RWPE2 (cell line): ENCODE measurements around the gene PRCC.

ENCODE experiments used
- ATAC-seq: fragments of 200-7000 bp; cut with Tn5 transposase; 3 replicates; pipeline ENCODE4 v1.9.1; 2021; ENCODE audit warnings: low read depth
- DNase-seq: peaks from one replicate; pipeline ENCODE4 v3.0.0-alpha.2; 2020; ENCODE audit warnings: low spot score
- H3K27ac ChIP-seq: fragments of 450-650 bp; 2 replicates; pipeline ENCODE4 v1.5.1; 2017; ENCODE audit warnings: mild to moderate bottlenecking; ENCODE audit not compliant: poor library complexity, severe bottlenecking
- H3K27me3 ChIP-seq: fragments of 250-450 bp; sonication (Bioruptor Pico); 2 replicates; pipeline ENCODE4 v1.5.1; 2021; ENCODE audit warnings: mild to moderate bottlenecking, moderate library complexity; ENCODE audit not compliant: insufficient read depth, poor library complexity, severe bottlenecking
- H3K36me3 ChIP-seq: fragments of 250-450 bp; sonication (Bioruptor Pico); 2 replicates; pipeline ENCODE4 v1.5.1; 2020; ENCODE audit warnings: low read depth, mild to moderate bottlenecking, moderate library complexity
- H3K4me1 ChIP-seq: fragments of 250-450 bp; sonication (Bioruptor Pico); 2 replicates; pipeline ENCODE4 v1.5.1; 2021; ENCODE audit warnings: mild to moderate bottlenecking, moderate library complexity; ENCODE audit not compliant: insufficient read depth, poor library complexity, severe bottlenecking
- H3K4me3 ChIP-seq: fragments of 250-450 bp; sonication (Bioruptor Pico); 2 replicates; pipeline ENCODE4 v1.5.1; 2021; ENCODE audit warnings: mild to moderate bottlenecking, moderate library complexity; ENCODE audit not compliant: severe bottlenecking
- H3K9me3 ChIP-seq: fragments of 250-450 bp; sonication (Bioruptor Pico); 2 replicates; pipeline ENCODE4 v1.5.1; 2021; ENCODE audit warnings: mild to moderate bottlenecking, moderate library complexity; ENCODE audit not compliant: severe bottlenecking
- TF ChIP-seq, protein P1 (sequence below): fragments of 450-650 bp; IDR thresholded peaks from one replicate; pipeline ENCODE4 v1.5.1; 2017; ENCODE audit warnings: mild to moderate bottlenecking, moderate library complexity; ENCODE audit not compliant: poor library complexity, severe bottlenecking

PRCC gene

DNA sequence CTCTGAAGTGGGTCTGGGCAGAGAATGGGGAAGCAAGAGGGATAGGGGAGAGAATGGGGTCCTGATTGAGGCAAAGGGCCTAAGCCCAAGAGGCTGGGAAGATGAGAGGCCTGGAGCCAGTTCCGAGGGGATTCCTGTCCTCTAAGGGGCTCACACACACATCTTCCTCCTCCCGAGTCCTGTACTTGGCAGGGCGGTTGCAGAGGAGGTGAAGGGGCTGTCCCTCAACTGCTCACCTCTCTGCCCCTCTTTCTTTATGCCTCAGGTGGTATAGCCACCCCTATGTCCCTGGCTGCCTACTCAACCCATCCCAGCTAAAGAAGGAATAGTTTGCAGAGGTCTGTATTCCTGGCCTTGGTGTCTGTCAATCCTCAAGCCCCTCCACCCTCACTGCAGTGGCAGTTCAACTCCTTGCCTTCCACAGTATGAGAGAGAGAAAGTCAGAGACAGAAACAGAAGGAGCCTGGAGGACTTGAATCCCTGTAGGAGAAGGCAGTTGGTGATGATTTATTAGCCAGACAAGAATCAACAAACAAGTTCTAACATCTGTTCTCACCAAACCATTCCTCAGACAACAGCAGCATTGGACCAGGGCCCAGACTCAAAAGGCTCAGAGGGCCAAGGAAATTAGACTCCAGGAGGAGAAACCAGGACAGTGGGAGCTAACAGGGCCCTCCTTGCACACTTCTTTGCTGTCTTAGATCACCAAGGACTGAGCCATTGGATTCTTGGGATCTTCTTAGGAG, 38.6 kb downstream of the PRCC start:
- Histone ChIP-seq H3K36me3 (no peaks in the 10 kb centered on the region), H3K27ac (no peak overlapping the region), H3K4me1 (no peaks in the 10 kb centered on the region), H3K9me3 (no peaks in the 10 kb centered on the region), H3K27me3 (no peaks in the 10 kb centered on the region), H3K4me3 (no peak overlapping the region)
- TF ChIP-seq, protein P1, sequence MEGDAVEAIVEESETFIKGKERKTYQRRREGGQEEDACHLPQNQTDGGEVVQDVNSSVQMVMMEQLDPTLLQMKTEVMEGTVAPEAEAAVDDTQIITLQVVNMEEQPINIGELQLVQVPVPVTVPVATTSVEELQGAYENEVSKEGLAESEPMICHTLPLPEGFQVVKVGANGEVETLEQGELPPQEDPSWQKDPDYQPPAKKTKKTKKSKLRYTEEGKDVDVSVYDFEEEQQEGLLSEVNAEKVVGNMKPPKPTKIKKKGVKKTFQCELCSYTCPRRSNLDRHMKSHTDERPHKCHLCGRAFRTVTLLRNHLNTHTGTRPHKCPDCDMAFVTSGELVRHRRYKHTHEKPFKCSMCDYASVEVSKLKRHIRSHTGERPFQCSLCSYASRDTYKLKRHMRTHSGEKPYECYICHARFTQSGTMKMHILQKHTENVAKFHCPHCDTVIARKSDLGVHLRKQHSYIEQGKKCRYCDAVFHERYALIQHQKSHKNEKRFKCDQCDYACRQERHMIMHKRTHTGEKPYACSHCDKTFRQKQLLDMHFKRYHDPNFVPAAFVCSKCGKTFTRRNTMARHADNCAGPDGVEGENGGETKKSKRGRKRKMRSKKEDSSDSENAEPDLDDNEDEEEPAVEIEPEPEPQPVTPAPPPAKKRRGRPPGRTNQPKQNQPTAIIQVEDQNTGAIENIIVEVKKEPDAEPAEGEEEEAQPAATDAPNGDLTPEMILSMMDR, result no peak
- DNase-seq (no peak), ATAC-seq (no peak)

DNA sequence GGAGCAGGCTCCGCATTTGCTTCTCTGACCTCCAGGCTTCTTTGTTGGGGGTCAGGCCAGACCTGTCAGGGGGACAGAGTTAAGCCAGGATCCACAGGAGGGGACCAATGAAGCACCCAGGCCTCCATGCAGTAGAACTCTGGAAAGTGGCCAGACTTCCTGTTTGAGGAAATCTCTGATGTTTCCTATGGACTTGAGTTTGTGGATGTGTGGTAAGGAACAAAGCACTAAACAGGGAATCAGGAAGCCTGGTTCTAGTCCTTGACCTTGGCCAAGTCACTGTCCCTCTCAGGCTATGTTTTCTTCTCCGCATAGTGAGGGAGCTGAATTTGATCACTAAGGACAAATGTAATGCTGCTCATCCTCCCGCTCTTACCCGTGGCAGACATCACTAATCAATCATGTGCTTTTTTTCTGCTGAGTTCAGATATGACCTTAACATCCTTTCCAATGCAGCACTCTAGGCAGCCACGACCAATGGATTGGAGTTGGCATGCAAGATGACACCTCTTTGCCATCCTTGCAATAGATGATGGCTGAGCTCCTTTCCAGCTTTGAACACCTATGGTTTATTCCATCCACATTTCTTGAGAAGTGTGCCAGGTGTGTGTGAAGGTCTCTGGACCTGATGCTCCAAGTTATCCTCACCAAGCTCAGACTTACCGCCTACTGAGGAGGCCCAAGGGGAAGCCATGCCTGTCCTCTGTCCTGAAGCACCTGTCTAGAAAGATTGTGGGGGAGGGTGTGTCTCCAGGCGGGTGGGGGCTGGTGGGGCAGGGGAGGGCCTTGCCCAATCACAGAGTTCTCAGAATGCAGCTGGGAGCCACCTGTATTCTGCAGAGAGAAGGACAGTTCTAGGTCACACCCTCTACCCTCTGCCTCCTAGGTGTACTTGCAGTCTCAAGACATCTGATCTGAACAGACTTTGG, 39.4 kb downstream of the PRCC start:
- no peaks in the 10 kb centered on the region for H3K27me3 ChIP-seq
- no peaks in the 10 kb centered on the region for H3K36me3 ChIP-seq
- H3K9me3 ChIP-seq, result no peaks in the 10 kb centered on the region
- no peaks in the 10 kb centered on the region for H3K4me1 ChIP-seq
- no peak overlapping the region for H3K4me3 ChIP-seq
- TF ChIP-seq, protein P1, result no peak
- H3K27ac ChIP-seq, result no peak overlapping the region
- no peak for DNase-seq
- ATAC-seq, result no peak

DNA sequence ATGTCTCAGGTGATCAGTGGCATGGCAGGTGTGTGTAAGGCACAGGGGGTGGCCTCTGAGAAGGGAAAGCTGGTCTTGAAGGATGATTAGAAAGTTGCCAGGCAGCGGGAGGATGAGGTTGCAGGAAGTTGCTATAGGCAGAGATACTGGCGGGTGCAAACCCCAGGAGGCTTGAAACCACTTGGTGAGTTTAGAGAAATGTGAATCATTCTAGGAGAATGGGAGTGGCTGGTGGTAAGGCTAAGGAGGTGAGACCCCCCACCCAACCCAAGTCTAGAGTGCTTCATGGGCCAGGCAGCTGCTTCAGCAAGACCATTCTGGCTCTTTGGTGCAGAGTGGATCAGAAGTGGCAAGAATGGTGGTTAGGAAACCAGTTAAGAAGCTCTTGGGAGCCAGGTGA, 40.3 kb downstream of the PRCC start:
- Histone ChIP-seq H3K4me1 (no peaks in the 10 kb centered on the region), H3K27me3 (no peaks in the 10 kb centered on the region), H3K27ac (no peak overlapping the region), H3K9me3 (no peaks in the 10 kb centered on the region), H3K36me3 (no peaks in the 10 kb centered on the region), H3K4me3 (no peak overlapping the region)
- DNase-seq, result no peak
- no peak for ATAC-seq
- TF ChIP-seq, protein P1, result no peak

DNA sequence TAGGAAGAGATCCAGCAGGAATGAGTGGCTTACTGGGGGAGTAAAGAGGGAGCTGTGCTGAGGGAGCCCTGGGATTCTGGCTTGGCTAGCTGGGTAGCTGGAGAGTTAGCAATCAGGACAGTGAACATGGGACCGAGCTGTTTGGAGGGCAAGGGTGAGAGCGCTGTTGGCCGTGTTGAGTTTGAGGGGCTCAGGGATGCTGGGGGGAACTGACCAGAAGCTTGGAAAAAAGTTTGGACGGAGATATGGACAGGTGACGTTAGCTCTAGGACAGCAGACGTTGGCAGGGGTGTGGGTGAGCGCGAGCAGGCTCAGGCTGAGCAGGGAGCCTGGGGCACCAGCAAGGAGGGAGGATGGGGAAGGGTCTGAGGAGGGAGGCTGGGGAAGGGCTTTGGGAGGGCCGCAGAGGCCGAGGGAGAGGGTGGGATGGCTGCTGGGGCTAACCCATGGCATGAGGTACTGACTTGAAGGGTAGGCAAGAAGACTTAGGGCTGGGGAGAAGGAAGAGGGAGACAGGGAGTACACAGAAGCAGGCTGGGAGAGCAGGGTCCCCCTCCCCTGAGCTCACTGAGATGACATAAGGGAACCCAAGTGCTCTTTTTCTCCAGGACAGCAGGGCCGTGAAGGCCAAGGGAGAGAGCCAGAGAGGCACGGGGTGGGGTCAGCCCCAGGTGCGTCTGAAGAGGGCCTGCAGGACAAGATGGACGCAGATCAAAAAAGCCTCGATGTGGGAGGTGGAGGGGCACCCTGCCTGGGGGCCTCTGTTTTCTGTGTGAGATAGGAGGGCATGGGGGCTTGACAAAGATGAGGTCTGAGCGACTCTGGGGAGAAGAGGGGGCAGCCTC, 41.1 kb downstream of the PRCC start:
- H3K4me3 ChIP-seq, result no peak overlapping the region
- TF ChIP-seq, protein P1, result no peak
- H3K9me3 ChIP-seq, result no peaks in the 10 kb centered on the region
- ATAC-seq, result no peak
- no peak overlapping the region for H3K27ac ChIP-seq
- H3K4me1 ChIP-seq, result peaks cover 6% of the 10 kb centered on the region
- H3K36me3 ChIP-seq, result no peaks in the 10 kb centered on the region
- no peaks in the 10 kb centered on the region for H3K27me3 ChIP-seq
- no peak for DNase-seq
